HG03354 (cell line): ENCODE measurements around the gene C15orf61.
A peak's percentile ranks its signal among the peaks of the same experiment; 100 is the strongest.

ENCODE experiments used
- ATAC-seq: cut with Tn5 transposase; IDR thresholded peaks from one replicate; pipeline ENCODE4 v1.9.1; 2021; ENCODE audit warnings: mild to moderate bottlenecking; ENCODE audit not compliant: unreplicated experiment, poor library complexity, severe bottlenecking

The C15orf61 gene

GRCh38 chr15:67548236-67548852 lies 27.4 kb downstream of the C15orf61 start:
- no peak for ATAC-seq

DNA sequence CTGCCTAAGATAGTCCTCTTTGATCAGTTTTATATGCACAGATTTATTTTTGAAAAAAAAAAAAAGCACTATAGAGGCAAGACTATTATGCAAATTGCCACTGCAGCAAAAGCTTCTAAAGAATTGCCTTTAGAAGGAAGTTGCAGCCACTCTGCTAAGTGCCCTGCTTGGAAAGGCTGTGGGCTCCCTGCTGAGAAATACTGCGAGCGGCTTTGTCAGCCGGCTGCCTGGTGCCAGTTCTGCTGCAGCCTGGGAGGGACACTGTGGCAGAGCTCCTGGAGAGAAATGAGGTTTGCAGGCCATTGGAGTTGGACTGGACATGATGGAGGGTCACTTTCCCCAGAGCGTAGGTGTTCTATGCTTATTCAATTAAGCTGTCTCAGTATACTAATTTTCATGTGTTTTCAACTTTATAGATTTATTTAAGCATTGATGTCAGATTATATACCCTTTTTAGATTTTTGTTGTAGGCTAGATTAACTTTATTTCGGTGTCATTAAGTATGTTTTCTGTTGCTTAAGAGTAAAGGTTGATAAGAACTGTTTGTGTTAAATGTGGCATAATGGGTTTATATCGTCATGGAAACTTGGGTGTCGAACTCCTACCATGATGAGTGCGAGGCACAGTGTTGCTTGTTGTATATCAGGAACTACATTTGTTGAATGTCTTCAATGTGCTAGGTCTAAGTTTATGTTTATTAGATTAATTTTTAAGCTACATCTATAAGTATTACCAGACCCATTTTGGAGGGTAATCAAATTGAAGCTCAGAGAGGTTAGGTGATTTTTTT lies 28.1 kb downstream of the C15orf61 start:
- ATAC-seq, result no peak

DNA sequence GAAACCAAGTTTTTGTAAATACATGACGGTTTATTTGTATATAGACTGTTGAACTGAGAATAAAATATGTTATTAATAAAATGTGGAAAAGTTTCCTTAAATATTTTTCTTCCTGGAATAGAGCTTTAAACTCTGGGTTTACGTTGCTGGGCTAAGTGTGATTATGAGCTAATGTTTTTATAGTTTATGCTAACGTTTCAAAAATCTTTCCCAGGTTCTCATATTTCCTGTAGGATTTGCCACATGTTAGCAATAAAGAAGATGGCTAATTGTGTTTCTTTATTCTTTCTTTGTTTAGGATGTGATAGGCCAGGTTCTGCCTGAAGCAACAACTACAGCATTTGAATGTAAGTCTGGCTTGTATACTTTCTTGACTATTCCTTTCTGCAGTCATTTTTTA lies 28.8 kb downstream of the C15orf61 start:
- no peak for ATAC-seq

DNA sequence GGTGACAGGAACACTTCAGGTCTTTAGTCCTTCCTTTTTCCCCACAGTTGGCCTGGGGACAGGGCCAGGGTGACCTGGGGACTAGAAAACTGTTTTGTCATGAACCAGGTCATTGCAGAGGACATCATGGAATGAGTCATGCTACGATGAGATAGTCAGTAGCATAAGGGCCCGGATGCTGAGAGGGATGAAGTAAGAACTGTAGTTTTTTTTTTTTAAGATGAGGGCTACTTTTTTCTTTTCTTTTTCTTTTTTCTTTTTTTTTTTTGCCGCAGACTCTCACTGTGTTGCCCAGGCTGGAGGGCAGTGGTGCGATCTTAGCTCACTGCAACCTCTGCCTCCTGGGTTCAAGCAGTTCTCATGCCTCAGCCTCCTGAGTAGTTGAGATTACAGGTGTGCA lies 29.6 kb downstream of the C15orf61 start:
- no peak for ATAC-seq

DNA sequence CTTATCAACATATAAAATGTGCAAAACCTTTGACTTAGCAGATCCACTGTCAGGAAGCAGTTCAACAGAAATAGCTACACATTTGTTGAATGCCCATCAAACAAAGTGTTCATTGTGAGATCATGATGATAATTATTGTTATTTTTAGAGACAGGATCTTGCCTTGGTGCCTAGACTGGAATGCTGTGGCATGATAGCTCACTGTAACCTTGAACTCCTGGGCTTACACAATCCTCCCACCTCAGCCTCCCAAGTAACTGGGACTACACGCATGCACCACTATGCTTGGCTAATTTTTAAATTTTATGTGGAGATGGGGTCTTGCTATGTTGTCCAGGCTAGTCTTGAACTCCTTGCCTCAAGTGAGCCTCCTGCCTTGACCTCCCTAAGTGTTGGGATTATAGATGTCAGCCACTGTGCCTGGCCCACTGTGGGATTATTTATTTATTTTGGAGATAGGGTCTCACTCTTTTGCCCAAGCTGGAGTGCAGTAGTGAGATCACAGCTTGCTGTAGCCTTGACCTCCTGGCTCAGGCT lies 30.3 kb downstream of the C15orf61 start:
- ATAC-seq, result no peak

DNA sequence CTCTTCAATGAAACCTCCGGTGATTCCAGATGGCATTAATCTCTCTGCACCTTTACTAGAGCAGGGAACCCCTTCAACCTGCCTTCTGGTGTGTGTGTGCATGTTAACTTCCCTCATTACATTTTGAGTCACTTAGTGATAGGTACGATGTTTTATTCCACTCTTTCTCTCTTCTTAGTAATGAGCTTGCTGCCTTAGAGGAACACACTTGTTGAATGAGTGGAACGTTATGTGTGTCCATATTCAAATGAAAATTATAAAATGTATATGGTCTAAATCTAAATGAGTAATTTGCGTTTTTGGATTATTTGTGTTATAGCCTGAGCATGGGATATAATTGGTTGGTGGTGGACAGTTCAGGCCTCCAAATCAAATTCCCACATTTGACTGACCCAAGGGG lies 33.6 kb downstream of the C15orf61 start:
- ATAC-seq, result no peak

DNA sequence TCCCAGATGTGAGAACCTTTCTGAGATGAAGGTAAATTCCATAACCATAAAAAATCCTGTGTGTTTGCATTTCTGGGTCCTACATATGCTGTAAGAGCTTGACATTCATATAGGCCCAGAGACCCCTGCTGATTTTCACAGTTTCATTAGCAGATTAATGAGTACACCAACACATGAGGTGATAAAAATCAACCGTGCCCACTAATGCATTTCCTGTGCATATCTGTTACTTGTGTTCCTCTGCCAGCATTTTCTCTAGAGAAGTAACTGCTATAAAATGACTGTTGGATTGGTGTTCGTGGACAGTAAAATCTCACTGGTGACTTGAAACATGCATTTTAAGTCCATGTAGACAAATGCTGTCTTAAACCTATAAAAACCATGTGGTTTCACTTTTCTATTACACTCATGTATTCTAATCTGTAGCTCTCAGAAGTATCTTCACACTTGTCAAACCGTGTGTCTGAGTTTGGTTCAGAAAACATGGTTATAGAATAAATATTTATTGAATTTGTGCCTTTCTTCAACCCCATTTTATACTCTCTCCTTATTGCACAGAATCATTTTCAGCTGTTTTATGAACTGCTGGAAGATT lies 36.1 kb downstream of the C15orf61 start:
- no peak for ATAC-seq

GRCh38 chr15:67558502-67558901 lies 37.6 kb downstream of the C15orf61 start:
- ATAC-seq, result no peak

- no peak for ATAC-seq
These were observed 38.2 kb downstream of the C15orf61 start for GRCh38 chr15:67559158-67559557.

DNA sequence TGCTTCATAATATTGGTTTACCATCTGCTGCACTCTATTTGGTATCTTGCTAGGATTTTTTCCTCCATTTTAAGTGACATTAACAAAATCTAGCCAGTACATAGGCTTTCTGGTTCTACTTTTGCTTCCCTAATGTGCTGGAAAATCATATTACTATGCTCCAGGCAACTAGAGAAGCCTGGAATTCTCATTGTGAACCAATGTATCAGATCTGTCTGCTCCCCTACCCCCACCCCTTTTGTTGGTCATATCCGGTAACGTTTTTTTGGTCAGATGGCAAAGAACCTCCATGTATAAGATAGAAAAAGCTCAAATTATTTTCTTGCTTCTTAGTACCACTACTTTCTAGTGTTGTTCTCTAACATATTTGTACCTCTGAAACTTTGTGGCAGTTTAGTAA lies 38.6 kb downstream of the C15orf61 start:
- ATAC-seq, result no peak

DNA sequence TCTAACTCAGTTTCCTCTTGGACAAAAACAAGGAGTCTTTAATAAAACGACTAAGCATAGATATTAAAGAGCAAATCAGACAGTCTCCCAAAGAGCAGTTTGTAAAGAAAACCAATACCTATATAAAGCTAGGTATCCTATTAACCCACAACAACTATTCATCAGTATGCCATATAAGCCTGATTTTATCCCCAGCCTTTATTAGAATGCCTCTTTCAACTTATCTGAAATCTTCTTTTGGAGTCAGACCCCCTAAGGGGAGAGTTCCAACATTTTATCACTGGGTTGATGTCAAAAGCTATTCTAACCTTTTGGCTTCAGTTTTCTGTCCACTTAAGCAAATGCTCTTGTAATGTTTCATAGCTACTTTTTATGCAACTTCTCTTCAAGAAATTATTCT lies 39.4 kb downstream of the C15orf61 start:
- no peak for ATAC-seq

DNA sequence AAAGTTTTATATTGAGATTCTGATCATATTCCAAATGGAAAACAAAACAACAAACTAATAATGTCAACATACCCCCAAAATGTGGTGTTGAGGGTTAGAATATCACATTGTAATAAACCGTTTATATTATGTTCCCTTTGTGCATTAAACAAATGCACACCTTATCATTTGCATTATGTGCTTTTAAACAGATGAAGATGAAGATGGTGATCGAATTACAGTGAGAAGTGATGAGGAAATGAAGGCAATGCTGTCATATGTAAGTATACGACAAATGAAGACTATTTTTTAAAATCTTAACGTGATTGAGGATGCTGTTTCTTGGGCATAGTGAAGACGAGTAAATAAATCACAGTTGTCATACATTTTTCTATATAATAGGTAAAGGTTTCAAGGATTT lies 42.2 kb downstream of the C15orf61 start:
- no peak for ATAC-seq

- peak; percentile 94 for ATAC-seq
These were observed 43.4 kb downstream of the C15orf61 start for GRCh38 chr15:67564021-67564967.

GRCh38 chr15:67564968-67565345 lies 44.0 kb downstream of the C15orf61 start:
- ATAC-seq, result peak; percentile 41

GRCh38 chr15:67569668-67570067 lies 48.7 kb downstream of the C15orf61 start:
- ATAC-seq, result no peak

- ATAC-seq, result no peak
These were observed 50.1 kb downstream of the C15orf61 start for GRCh38 chr15:67570875-67571647.

- ATAC-seq, result no peak
These were observed 50.9 kb downstream of the C15orf61 start for GRCh38 chr15:67571648-67572415.

GRCh38 chr15:67573194-67573593 lies 52.3 kb downstream of the C15orf61 start:
- ATAC-seq, result no peak
